HCT116 (cell line): Measurements from ENCODE around the gene SH3GL1. TPM values are rescaled to one million over a fixed set of nuclear protein-coding genes. Genes with fewer than 3 reads are reported as not detected.

ENCODE experiments used
- ATAC-seq: fragments of 200-7000 bp; cut with Tn5 transposase; 2 replicates; pipeline ENCODE4 v1.9.1; 2020; ENCODE audit warnings: mild to moderate bottlenecking, moderate library complexity
- BruUV-seq: library from RNA; stranded (reverse); fragments of 400-500 nt; replicated peaks from 2 replicates; lab custom pipeline; 2021; lab: Mats Ljungman, UMichigan
- CTCF ChIA-PET: fragments of 300-600 bp; sonication (Branson Sonifier 250); formaldehyde crosslinking; loops from one replicate; lab custom pipeline; 2021; ENCODE audit warnings: antibody characterized with exemption; lab: Charles Lee
- POLR2A ChIA-PET: fragments of 300-600, 350-600 bp; sonication (Branson Sonifier 250); formaldehyde crosslinking; loops from one replicate; lab custom pipeline; 2021; ENCODE audit warnings: antibody characterized with exemption; lab: Charles Lee
- RAD21 ChIA-PET, 2 experiments: fragments of 300-600 bp; sonication (Branson Sonifier 250); formaldehyde crosslinking; loops; one replicate each; lab custom pipeline; 2023; ENCODE audit warnings: low total read pairs in 2 of 2; ENCODE audit not compliant: uncharacterized antibody in 2 of 2, unreplicated experiment in 2 of 2, low non-redundant PET in 1 of 2; lab: Charles Lee
- DNase-seq: peaks from one replicate; pipeline ENCODE4 v3.0.0-alpha.2; 2010; ENCODE audit warnings: low read depth, low spot score
- H2AFZ ChIP-seq: fragments of 200-600 bp; shearing (Covaris generic), sonication (generic); 2 replicates; pipeline ENCODE4 v1.6.1; 2017; ENCODE audit warnings: low read depth, mixed run types, mixed read lengths, antibody characterized with exemption, low read length; ENCODE audit not compliant: poor library complexity, severe bottlenecking
- H3K27ac ChIP-seq: 2 replicates; pipeline ENCODE4 v1.5.1; 2012; ENCODE audit warnings: low read depth, low read length
- H3K27me3 ChIP-seq: fragments of 200-600 bp; sonication (generic); 2 replicates; pipeline ENCODE4 v1.6.1; 2016; ENCODE audit warnings: mixed run types, low read length, mixed read lengths; ENCODE audit not compliant: insufficient read depth
- H3K36me3 ChIP-seq, 2 experiments: fragments of 200-500 bp in 1 of 2; fragments of 200-600 bp in 1 of 2; sonication (Bioruptor generic) in 1 of 2; sonication (generic) in 1 of 2; 2 replicates each; pipeline versions ENCODE4 v1.5.1 to v1.6.1; 2014 to 2016; ENCODE audit warnings: low read length in 2 of 2, inconsistent platforms in 1 of 2, mixed read lengths in 1 of 2, mixed run types in 1 of 2; ENCODE audit not compliant: insufficient read depth in 2 of 2, control insufficient read depth in 1 of 2
- H3K4me1 ChIP-seq, 2 experiments: fragments of 200-600 bp in 1 of 2; sonication (generic) in 1 of 2; 2 replicates each; pipeline versions ENCODE4 v1.5.1 to v1.6.1; 2012 to 2017; ENCODE audit warnings: low read length in 2 of 2, inconsistent platforms in 1 of 2, mild to moderate bottlenecking in 1 of 2, mixed read lengths in 1 of 2, mixed run types in 1 of 2, moderate library complexity in 1 of 2; ENCODE audit not compliant: insufficient read depth in 2 of 2, control insufficient read depth in 1 of 2
- H3K4me2 ChIP-seq: fragments of 200-600 bp; sonication (generic); 2 replicates; pipeline ENCODE4 v1.6.1; 2017; ENCODE audit warnings: mixed run types, low read length, mixed read lengths
- H3K4me3 ChIP-seq, 2 experiments: fragments of 200-600 bp in 1 of 2; sonication (generic) in 1 of 2; replicated peaks in 1 of 2; 2 replicates each; pipeline ENCODE4 v1.5.1; 2011 to 2016; ENCODE audit warnings: low read length in 2 of 2, control low read depth in 1 of 2, low read depth in 1 of 2, mild to moderate bottlenecking in 1 of 2, mixed read lengths in 1 of 2, mixed run types in 1 of 2
- H3K79me2 ChIP-seq: fragments of 200-600 bp; sonication (generic); 2 replicates; pipeline ENCODE4 v1.6.1; 2017; ENCODE audit warnings: mild to moderate bottlenecking, mixed run types, low read length, moderate library complexity, mixed read lengths; ENCODE audit not compliant: insufficient read depth
- H3K9ac ChIP-seq: fragments of 200-600 bp; sonication (generic); 2 replicates; pipeline ENCODE4 v1.6.1; 2016; ENCODE audit warnings: low read length, mixed read lengths
- H3K9me2 ChIP-seq: fragments of 200-600 bp; sonication (generic), shearing (Covaris generic); 2 replicates; pipeline ENCODE4 v1.6.1; 2017; ENCODE audit warnings: mixed run types, mild to moderate bottlenecking, moderate library complexity; ENCODE audit not compliant: insufficient read depth
- H3K9me3 ChIP-seq, 2 experiments: fragments of 200-500 bp in 1 of 2; fragments of 200-600 bp in 1 of 2; sonication (Bioruptor generic) in 1 of 2; sonication (generic) in 1 of 2; 2 replicates each; pipeline ENCODE4 v1.6.1; 2014 to 2017; ENCODE audit warnings: low read length in 2 of 2, mixed read lengths in 2 of 2, inconsistent platforms in 1 of 2, low read depth in 1 of 2, mild to moderate bottlenecking in 1 of 2, mixed run types in 1 of 2, moderate library complexity in 1 of 2; ENCODE audit not compliant: control insufficient read depth in 1 of 2, insufficient read depth in 1 of 2
- H4K20me1 ChIP-seq: fragments of 200-600 bp; sonication (generic), shearing (Covaris generic); 2 replicates; pipeline ENCODE4 v1.6.1; 2017; ENCODE audit warnings: mixed run types, mild to moderate bottlenecking, moderate library complexity; ENCODE audit not compliant: insufficient read depth
- ATF3 ChIP-seq: IDR thresholded peaks from 2 replicates; pipeline ENCODE4 v1.6.1; 2012
- CEBPB ChIP-seq: IDR thresholded peaks from 2 replicates; pipeline ENCODE4 v1.6.1; 2012; ENCODE audit warnings: low read depth
- CTCF ChIP-seq, 3 experiments: fragments of 200-600 bp in 1 of 3; sonication (generic) in 1 of 3; IDR thresholded peaks in 2 of 3; conservative IDR thresholded peaks in 1 of 3; 2 replicates each; pipeline ENCODE4 v1.5.1; 2012 to 2017; ENCODE audit warnings: low read depth in 2 of 3, low read length in 2 of 3, antibody characterized with exemption in 1 of 3, borderline replicate concordance in 1 of 3, control low read depth in 1 of 3, mild to moderate bottlenecking in 1 of 3, mixed read lengths in 1 of 3, mixed run types in 1 of 3, moderate library complexity in 1 of 3; ENCODE audit not compliant: insufficient read depth in 1 of 3
- EGR1 ChIP-seq: IDR thresholded peaks from 2 replicates; pipeline ENCODE4 v1.6.1; 2012; ENCODE audit warnings: low read depth
- ELF1 ChIP-seq: IDR thresholded peaks from 2 replicates; pipeline ENCODE4 v1.6.1; 2012; ENCODE audit warnings: low read depth, borderline replicate concordance
- EZH2 ChIP-seq: fragments of 200-600 bp; sonication (generic); IDR thresholded peaks from 2 replicates; pipeline ENCODE4 v1.6.1; 2017; ENCODE audit warnings: antibody characterized with exemption, mixed run types
- EZH2phosphoT487 ChIP-seq: fragments of 200-600 bp; IDR thresholded peaks from 2 replicates; pipeline ENCODE4 v1.6.1; 2018; ENCODE audit warnings: antibody characterized with exemption, borderline replicate concordance
- JUND ChIP-seq: IDR thresholded peaks from 2 replicates; pipeline ENCODE4 v1.6.1; 2012
- MAX ChIP-seq: IDR thresholded peaks from 2 replicates; pipeline ENCODE4 v1.6.1; 2012
- POLR2AphosphoS5 ChIP-seq: IDR thresholded peaks from 2 replicates; pipeline ENCODE4 v1.6.1; 2011; ENCODE audit warnings: mild to moderate bottlenecking, low read depth, low read length, moderate library complexity
- RAD21 ChIP-seq: IDR thresholded peaks from 2 replicates; pipeline ENCODE4 v1.6.1; 2012; ENCODE audit warnings: low read depth, mild to moderate bottlenecking
- SIN3A ChIP-seq: IDR thresholded peaks from 2 replicates; pipeline ENCODE4 v1.6.1; 2012; ENCODE audit warnings: low read depth
- SP1 ChIP-seq: IDR thresholded peaks from 2 replicates; pipeline ENCODE4 v1.6.1; 2012; ENCODE audit warnings: low read depth
- SRF ChIP-seq: IDR thresholded peaks from 2 replicates; pipeline ENCODE4 v1.6.1; 2012; ENCODE audit warnings: low read depth
- TCF7L2 ChIP-seq: IDR thresholded peaks from 2 replicates; pipeline ENCODE4 v1.7.0; 2011; ENCODE audit warnings: borderline replicate concordance, inconsistent platforms; ENCODE audit not compliant: insufficient read depth, insufficient read length; ENCODE audit errors: extremely low read depth
- YY1 ChIP-seq: IDR thresholded peaks from 2 replicates; pipeline ENCODE4 v1.6.1; 2011; ENCODE audit warnings: low read length, low read depth, moderate library complexity, mild to moderate bottlenecking; ENCODE audit not compliant: insufficient replicate concordance; ENCODE audit errors: extremely low read depth
- ZBTB33 ChIP-seq: IDR thresholded peaks from 2 replicates; pipeline ENCODE4 v1.6.1; 2011; ENCODE audit warnings: mild to moderate bottlenecking, low read length, moderate library complexity; ENCODE audit not compliant: insufficient replicate concordance; ENCODE audit errors: extremely low read depth
- ZFX ChIP-seq: fragments of 450-650 bp; IDR thresholded peaks from 2 replicates; pipeline ENCODE4 v1.6.1; 2017
- ZNF274 ChIP-seq: fragments of 200-500 bp; sonication (Bioruptor generic); IDR thresholded peaks from 2 replicates; pipeline ENCODE4 v1.6.1; 2014; ENCODE audit warnings: mild to moderate bottlenecking, low read depth, low read length, inconsistent platforms
- intact Hi-C: fragments of 100-400 bp; cut with micrococcal nuclease; formaldehyde crosslinking; loops from 2 replicates; pipeline ENCODE4 v1.10.0; 2022
- total RNA-seq: library from RNA; stranded (reverse); gene quantifications from one replicate; pipeline ENCODE4 v1.2.1, GENCODE V29; 2021; ENCODE audit not compliant: unreplicated experiment

Gene SH3GL1
- total RNA-seq, 1 experiment from 2014 or later, result 86.0 TPM

GRCh38 chr19:4324228-4324627, 76.1 kb downstream of the SH3GL1 start:
- BruUV-seq, result no TSS peak
- intact Hi-C loops, result no loop called here
- peaks cover 7 to 18% of the 10 kb centered on the region in 2 experiments for H3K4me1 ChIP-seq
- no peaks in the 10 kb centered on the region for H3K36me3 ChIP-seq
- no peaks in the 10 kb centered on the region for H3K27me3 ChIP-seq
- H3K9ac ChIP-seq, result no peak overlapping the region
- ChIA-PET CTCF (no interaction called here), POLR2A (no interaction called here), RAD21 (no interaction called here)
- no peak overlapping the region for H3K4me2 ChIP-seq
- H3K4me3 ChIP-seq, result no peak overlapping the region
- no peak overlapping the region for H3K27ac ChIP-seq
- ATAC-seq (no peak), DNase-seq (no peak)
- H3K9me2 ChIP-seq, result no peaks in the 10 kb centered on the region
- no peaks in the 10 kb centered on the region; the same call in 1 of the 2 replicates for H3K79me2 ChIP-seq
- no peaks in the 10 kb centered on the region for H4K20me1 ChIP-seq
- no peak for TF ChIP-seq SRF
- no peak for TF ChIP-seq ATF3
- no peak for TF ChIP-seq RAD21
- TF ChIP-seq POLR2AphosphoS5, result no peak
- no peak for TF ChIP-seq MAX
- TF ChIP-seq JUND, result no peak
- TF ChIP-seq EZH2phosphoT487, result no peak
- TF ChIP-seq ELF1, result no peak
- no peak for TF ChIP-seq EGR1
- no peak for TF ChIP-seq CEBPB
- TF ChIP-seq ZNF274, result no peak
- TF ChIP-seq EZH2, result no peak
- TF ChIP-seq ZFX, result no peak
- TF ChIP-seq SP1, result no peak
- TF ChIP-seq CTCF (IDR thresholded peaks at IDR 0.05 in 2 of 3, conservative IDR thresholded peaks at IDR 0.05 in 1 of 3; ENCODE audit: borderline replicate concordance in 1 of 3, insufficient read depth in 1 of 3, low read depth in 2 of 3, low read length in 2 of 3), result no peak
- no peak for TF ChIP-seq YY1
- no peak for TF ChIP-seq ZBTB33
- TF ChIP-seq SIN3A, result no peak
- no peak for TF ChIP-seq TCF7L2
- no peaks in the 10 kb centered on the region for H3K9me3 ChIP-seq
- no peak overlapping the region for H2AFZ ChIP-seq
